ENCODE data around the gene TEAD4. TPM values are rescaled to one million over a fixed set of nuclear protein-coding genes. Genes with fewer than 3 reads are reported as not detected.
"Not testable (repeated sequence)": the region's sequence is repeated elsewhere in the genome, so short reads cannot be mapped to it uniquely, and the experiment has no call there.

The TEAD4 gene
- total and polyA plus RNA-seq, 4 donors = 0.79 to 3.8 (median 2.8) TPM

- TF ChIP-seq, protein P1, sequence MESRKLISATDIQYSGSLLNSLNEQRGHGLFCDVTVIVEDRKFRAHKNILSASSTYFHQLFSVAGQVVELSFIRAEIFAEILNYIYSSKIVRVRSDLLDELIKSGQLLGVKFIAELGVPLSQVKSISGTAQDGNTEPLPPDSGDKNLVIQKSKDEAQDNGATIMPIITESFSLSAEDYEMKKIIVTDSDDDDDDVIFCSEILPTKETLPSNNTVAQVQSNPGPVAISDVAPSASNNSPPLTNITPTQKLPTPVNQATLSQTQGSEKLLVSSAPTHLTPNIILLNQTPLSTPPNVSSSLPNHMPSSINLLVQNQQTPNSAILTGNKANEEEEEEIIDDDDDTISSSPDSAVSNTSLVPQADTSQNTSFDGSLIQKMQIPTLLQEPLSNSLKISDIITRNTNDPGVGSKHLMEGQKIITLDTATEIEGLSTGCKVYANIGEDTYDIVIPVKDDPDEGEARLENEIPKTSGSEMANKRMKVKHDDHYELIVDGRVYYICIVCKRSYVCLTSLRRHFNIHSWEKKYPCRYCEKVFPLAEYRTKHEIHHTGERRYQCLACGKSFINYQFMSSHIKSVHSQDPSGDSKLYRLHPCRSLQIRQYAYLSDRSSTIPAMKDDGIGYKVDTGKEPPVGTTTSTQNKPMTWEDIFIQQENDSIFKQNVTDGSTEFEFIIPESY (IDR thresholded peaks at IDR 0.05) = no peak
- no peak for TF ChIP-seq EGR1 (IDR thresholded peaks at IDR 0.05; ENCODE audit: low read depth in 2 of 2)
Observed at GRCh38 chr12:3065300-3065699, 106.1 kb downstream of the TEAD4 start (continued).

GRCh38 chr12:3065846-3066245 lies 106.6 kb downstream of the TEAD4 start:
- not testable (repeated sequence) for H3K27ac ChIP-seq (ENCODE audit: low read depth in 1 of 2, low read length in 2 of 2); H3K27me3 ChIP-seq (ENCODE audit: control insufficient read depth in 4 of 4, insufficient read depth in 4 of 4, low read length in 3 of 4); H3K36me3 ChIP-seq (ENCODE audit: control insufficient read depth in 4 of 4, insufficient read depth in 3 of 4, low read depth in 1 of 4, low read length in 3 of 4); DNase-seq (ENCODE audit: low spot score); H3K4me1 ChIP-seq (ENCODE audit: control insufficient read depth in 4 of 4, insufficient read depth in 4 of 4, low read length in 3 of 4); H3K9ac ChIP-seq (ENCODE audit: low read depth in 1 of 2, low read length in 2 of 2); H3K9me3 ChIP-seq (ENCODE audit: control insufficient read depth in 4 of 4, low read length in 3 of 4); H3K4me3 ChIP-seq (ENCODE audit: low read depth in 1 of 3, low read length in 3 of 3)
- WGBS = 92% methylated on average over 3 of the region's 3 CpGs

DNA sequence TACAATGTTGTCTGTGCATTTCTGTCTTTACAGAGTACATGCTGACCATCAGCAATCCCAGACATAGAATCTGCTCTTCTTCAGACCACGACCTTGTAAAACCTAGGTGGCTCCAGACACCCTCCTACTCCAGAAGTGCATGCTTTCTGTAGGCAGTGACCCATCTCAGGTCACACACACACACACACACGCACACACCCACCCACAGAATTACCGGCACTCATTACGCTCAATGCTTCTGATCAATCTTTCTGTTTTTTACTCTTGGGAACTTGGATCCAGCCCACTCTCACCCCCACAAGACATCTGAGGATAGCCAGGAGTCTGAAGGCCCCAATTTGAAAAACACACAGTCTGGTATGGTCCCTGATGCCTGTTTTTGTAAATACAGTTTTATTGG lies 110.5 kb downstream of the TEAD4 start:
- Histone ChIP-seq H3K4me3 (ENCODE audit: low read depth in 1 of 3, low read length in 3 of 3) (no peak overlapping the region), H3K27ac (ENCODE audit: low read depth in 1 of 2, low read length in 2 of 2) (no peak overlapping the region), H3K4me1 (ENCODE audit: control insufficient read depth in 4 of 4, insufficient read depth in 4 of 4, low read length in 3 of 4) (peaks cover 0 to 6% (median 0%) of the 10 kb centered on the region in 4 donors), H3K36me3 (ENCODE audit: control insufficient read depth in 4 of 4, insufficient read depth in 3 of 4, low read depth in 1 of 4, low read length in 3 of 4) (no peaks in the 10 kb centered on the region), H3K9me3 (ENCODE audit: control insufficient read depth in 4 of 4, low read length in 3 of 4) (no peaks in the 10 kb centered on the region), H3K27me3 (ENCODE audit: control insufficient read depth in 4 of 4, insufficient read depth in 4 of 4, low read length in 3 of 4) (no peaks in the 10 kb centered on the region), H3K9ac (ENCODE audit: low read depth in 1 of 2, low read length in 2 of 2) (no peak overlapping the region)
- WGBS = 94% methylated on average over 4 of the region's 4 CpGs
- TF ChIP-seq, protein P1 (IDR thresholded peaks at IDR 0.05) = no peak
- TF ChIP-seq EGR1 (IDR thresholded peaks at IDR 0.05; ENCODE audit: low read depth in 2 of 2) (no peak), RAD21 (IDR thresholded peaks at IDR 0.05) (no peak), RXRA (IDR thresholded peaks at IDR 0.05) (no peak), FOXA1 (IDR thresholded peaks at IDR 0.05) (no peak), HNF4G (IDR thresholded peaks at IDR 0.05) (no peak), FOXA2 (IDR thresholded peaks at IDR 0.05) (no peak), HNF4A (conservative IDR thresholded peaks at IDR 0.05) (no peak), GABPA (IDR thresholded peaks at IDR 0.05 in 1 of 2, conservative IDR thresholded peaks at IDR 0.05 in 1 of 2) (no peak), MAX (IDR thresholded peaks at IDR 0.05) (no peak), JUND (IDR thresholded peaks at IDR 0.05) (no peak), NR2F2 (IDR thresholded peaks at IDR 0.05) (no peak), YY1 (IDR thresholded peaks at IDR 0.05) (no peak), SP1 (IDR thresholded peaks at IDR 0.05) (no peak), REST (IDR thresholded peaks at IDR 0.05) (no peak), TAF1 (conservative IDR thresholded peaks at IDR 0.05) (no peak)
- TF ChIP-seq, protein P2, sequence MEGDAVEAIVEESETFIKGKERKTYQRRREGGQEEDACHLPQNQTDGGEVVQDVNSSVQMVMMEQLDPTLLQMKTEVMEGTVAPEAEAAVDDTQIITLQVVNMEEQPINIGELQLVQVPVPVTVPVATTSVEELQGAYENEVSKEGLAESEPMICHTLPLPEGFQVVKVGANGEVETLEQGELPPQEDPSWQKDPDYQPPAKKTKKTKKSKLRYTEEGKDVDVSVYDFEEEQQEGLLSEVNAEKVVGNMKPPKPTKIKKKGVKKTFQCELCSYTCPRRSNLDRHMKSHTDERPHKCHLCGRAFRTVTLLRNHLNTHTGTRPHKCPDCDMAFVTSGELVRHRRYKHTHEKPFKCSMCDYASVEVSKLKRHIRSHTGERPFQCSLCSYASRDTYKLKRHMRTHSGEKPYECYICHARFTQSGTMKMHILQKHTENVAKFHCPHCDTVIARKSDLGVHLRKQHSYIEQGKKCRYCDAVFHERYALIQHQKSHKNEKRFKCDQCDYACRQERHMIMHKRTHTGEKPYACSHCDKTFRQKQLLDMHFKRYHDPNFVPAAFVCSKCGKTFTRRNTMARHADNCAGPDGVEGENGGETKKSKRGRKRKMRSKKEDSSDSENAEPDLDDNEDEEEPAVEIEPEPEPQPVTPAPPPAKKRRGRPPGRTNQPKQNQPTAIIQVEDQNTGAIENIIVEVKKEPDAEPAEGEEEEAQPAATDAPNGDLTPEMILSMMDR (IDR thresholded peaks at IDR 0.05; ENCODE audit: low read depth, low read length, missing input control) = no peak
- TF ChIP-seq, protein P3, sequence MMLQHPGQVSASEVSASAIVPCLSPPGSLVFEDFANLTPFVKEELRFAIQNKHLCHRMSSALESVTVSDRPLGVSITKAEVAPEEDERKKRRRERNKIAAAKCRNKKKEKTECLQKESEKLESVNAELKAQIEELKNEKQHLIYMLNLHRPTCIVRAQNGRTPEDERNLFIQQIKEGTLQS (IDR thresholded peaks at IDR 0.05) = no peak
- no peak for DNase-seq (ENCODE audit: low spot score)

Measured in liver (tissue), 9 donors.